Keratinocyte (primary cell): Measurements from ENCODE around the gene PRR5. TPM values are rescaled to one million over a fixed set of nuclear protein-coding genes. Genes with fewer than 3 reads are reported as not detected.

Experiments used
- DNase-seq: peaks from one replicate; pipeline ENCODE4 v3.0.0-alpha.2; 2011; ENCODE audit warnings: low read depth, missing footprints, low spot score
- FAIRE-seq: peaks from 2 replicates; lab custom pipeline; 2011; peaks lifted over from hg19 to GRCh38; lab: Jason Lieb, UNC
- H2AFZ ChIP-seq: 2 replicates; pipeline ENCODE4 v1.6.0; 2012; ENCODE audit warnings: low read length, control low read depth, inconsistent platforms; ENCODE audit not compliant: control insufficient read depth
- H3K27ac ChIP-seq: 2 replicates; pipeline ENCODE4 v1.5.1; 2011; ENCODE audit warnings: low read length; ENCODE audit not compliant: control insufficient read depth, insufficient read depth
- H3K27me3 ChIP-seq: 3 replicates; pipeline ENCODE4 v1.6.0; 2011; ENCODE audit warnings: low read length; ENCODE audit not compliant: control insufficient read depth, insufficient read depth; ENCODE audit errors: extremely low read depth
- H3K36me3 ChIP-seq, 2 experiments: 2 replicates in 1 of 2; 3 replicates in 1 of 2; pipeline ENCODE4 v1.5.1; 2011; ENCODE audit warnings: low read length in 2 of 2, mild to moderate bottlenecking in 1 of 2; ENCODE audit not compliant: control insufficient read depth in 2 of 2, insufficient read depth in 2 of 2; ENCODE audit errors: extremely low read depth in 1 of 2
- H3K4me1 ChIP-seq: 3 replicates; pipeline ENCODE4 v1.5.1; 2011; ENCODE audit warnings: low read length; ENCODE audit not compliant: control insufficient read depth, insufficient read depth; ENCODE audit errors: extremely low read depth
- H3K4me2 ChIP-seq: 3 replicates; pipeline ENCODE4 v1.6.0; 2011; ENCODE audit warnings: low read depth, low read length; ENCODE audit not compliant: control insufficient read depth, insufficient read depth; ENCODE audit errors: extremely low read depth
- H3K4me3 ChIP-seq, 3 experiments: fragments of 200-600 bp in 1 of 3; sonication (generic) in 1 of 3; 2 replicates in 2 of 3; 3 replicates in 1 of 3; pipeline ENCODE4 v1.5.1; 2011 to 2016; ENCODE audit warnings: low read length in 3 of 3, mild to moderate bottlenecking in 3 of 3, control low read depth in 2 of 3, inconsistent platforms in 1 of 3, low read depth in 1 of 3, mixed read lengths in 1 of 3, mixed run types in 1 of 3, moderate library complexity in 1 of 3; ENCODE audit not compliant: control insufficient read depth in 2 of 3, insufficient read depth in 2 of 3; ENCODE audit errors: extremely low read depth in 1 of 3
- H3K79me2 ChIP-seq: 2 replicates; pipeline ENCODE4 v1.6.0; 2012; ENCODE audit warnings: low read length; ENCODE audit not compliant: control insufficient read depth, insufficient read depth
- H3K9ac ChIP-seq: 3 replicates; pipeline ENCODE4 v1.6.0; 2011; ENCODE audit warnings: low read length; ENCODE audit not compliant: control insufficient read depth, insufficient read depth; ENCODE audit errors: extremely low read depth
- H3K9me1 ChIP-seq: 3 replicates; pipeline ENCODE4 v1.6.0; 2011; ENCODE audit warnings: low read length; ENCODE audit not compliant: control insufficient read depth, insufficient read depth; ENCODE audit errors: extremely low read depth
- H3K9me3 ChIP-seq: 2 replicates; pipeline ENCODE4 v1.5.1; 2012; ENCODE audit warnings: low read depth, low read length; ENCODE audit not compliant: control insufficient read depth
- H4K20me1 ChIP-seq: 3 replicates; pipeline ENCODE4 v1.6.0; 2011; ENCODE audit warnings: low read length; ENCODE audit not compliant: control insufficient read depth, insufficient read depth; ENCODE audit errors: extremely low read depth
- CTCF ChIP-seq, 3 experiments: IDR thresholded peaks in 1 of 3; conservative IDR thresholded peaks in 1 of 3; optimal IDR thresholded peaks in 1 of 3; 2 replicates in 2 of 3; 3 replicates in 1 of 3; pipeline versions ENCODE3 to v1.5.1; 2011; ENCODE audit warnings: low read length in 3 of 3, mild to moderate bottlenecking in 3 of 3, moderate library complexity in 2 of 3, control low read depth in 1 of 3, inconsistent platforms in 1 of 3; ENCODE audit not compliant: insufficient read depth in 2 of 3; ENCODE audit errors: extremely low read depth in 1 of 3
- EZH2 ChIP-seq: IDR thresholded peaks from one replicate; pipeline ENCODE4 v1.6.1; 2012; ENCODE audit warnings: inconsistent platforms, mild to moderate bottlenecking, low read length, moderate library complexity
- dilution Hi-C: fragments of 300-500 bp; cut with MboI; formaldehyde crosslinking; loops from one replicate; pipeline ENCODE4 v1.7.0; 2020; ENCODE audit warnings: low sequenced_read_pairs; ENCODE audit not compliant: extremely low pct_ligation_motif_present
- polyA plus RNA-seq, 5 experiments: library from polyadenylated mRNA; depleted of rRNA in 3 of 5; stranded (reverse) in 3 of 5; stranded (forward) in 1 of 5; unstranded in 1 of 5; fragments of >200 nt; gene quantifications; 1 replicate in 1 of 5; 2 replicates in 3 of 5; 3 replicates in 1 of 5; pipeline versions ENCODE4 v1.2.1 to v1.2.3, GENCODE V29; 2011 to 2012; ENCODE audit warnings: missing spikeins in 2 of 5, low read depth in 1 of 5, low replicate concordance in 1 of 5

PRR5 gene
- polyA plus RNA-seq, 1 donor (not counting 4 experiments of a cell fraction or from before 2014, with no cell fraction given) = 9.1 TPM

- dilution Hi-C loops = no loop called here
- Histone ChIP-seq H3K27me3 (peaks cover 13% of the 10 kb centered on the region), H3K79me2 (no peaks in the 10 kb centered on the region), H3K27ac (no peak overlapping the region), H3K4me1 (peaks cover 9% of the 10 kb centered on the region), H3K4me2 (no peak overlapping the region), H3K4me3 (no peak overlapping the region), H3K9ac (no peak overlapping the region), H3K9me3 (no peaks in the 10 kb centered on the region), H4K20me1 (no peaks in the 10 kb centered on the region), H3K36me3 (no peaks in the 10 kb centered on the region), H3K9me1 (no peaks in the 10 kb centered on the region), H2AFZ (no peak overlapping the region)
- no peak for DNase-seq
- no peak for TF ChIP-seq EZH2
- TF ChIP-seq CTCF (optimal IDR thresholded peaks at IDR 0.05 in 1 of 3, IDR thresholded peaks at IDR 0.05 in 1 of 3, conservative IDR thresholded peaks at IDR 0.05 in 1 of 3; ENCODE audit: extremely low read depth in 1 of 3, insufficient read depth in 2 of 3, low read length in 3 of 3) = no peak
- no peak for FAIRE-seq
Observed at GRCh38 chr22:44676441-44677352, 25.3 kb upstream of the PRR5 start.

- Histone ChIP-seq H3K36me3 (no peaks in the 10 kb centered on the region), H4K20me1 (no peaks in the 10 kb centered on the region), H3K9me3 (no peaks in the 10 kb centered on the region), H3K27ac (no peak overlapping the region), H3K79me2 (no peaks in the 10 kb centered on the region), H3K9ac (no peak overlapping the region), H3K9me1 (no peaks in the 10 kb centered on the region), H3K4me3 (no peak overlapping the region), H2AFZ (no peak overlapping the region), H3K27me3 (peaks cover 13% of the 10 kb centered on the region), H3K4me2 (no peak overlapping the region), H3K4me1 (peaks cover 9% of the 10 kb centered on the region)
- DNase-seq (no peak), FAIRE-seq (no peak)
- no peak for TF ChIP-seq EZH2
- TF ChIP-seq CTCF (optimal IDR thresholded peaks at IDR 0.05 in 1 of 3, IDR thresholded peaks at IDR 0.05 in 1 of 3, conservative IDR thresholded peaks at IDR 0.05 in 1 of 3; ENCODE audit: extremely low read depth in 1 of 3, insufficient read depth in 2 of 3, low read length in 3 of 3) = no peak
- dilution Hi-C loops = no loop called here
Observed at GRCh38 chr22:44677353-44677840, 24.6 kb upstream of the PRR5 start.
